ENCODE measurements around the gene ITGA7.

ITGA7 gene

DNA sequence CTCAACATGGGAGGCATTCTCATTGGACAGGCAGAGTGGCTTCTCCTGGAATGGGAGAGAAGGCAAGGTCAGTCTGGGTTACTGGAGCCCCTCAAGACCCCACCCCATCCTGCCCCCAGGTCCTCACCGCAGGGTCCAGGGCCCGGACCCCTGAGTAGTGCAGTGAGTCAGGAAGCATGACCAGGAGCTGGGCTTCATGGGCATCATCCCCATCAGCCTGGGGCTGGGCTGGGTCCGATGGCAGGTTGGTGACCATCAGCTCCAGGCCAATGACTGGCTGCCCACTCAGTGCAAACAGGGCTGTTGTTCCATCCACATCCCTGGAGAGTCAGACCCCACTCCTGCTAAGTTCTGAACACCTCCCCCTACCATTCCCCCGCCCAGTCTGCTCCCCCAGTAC is 13.1 kb downstream of the ITGA7 start:
- no peaks in the 10 kb centered on the region for H3K36me3 ChIP-seq (ENCODE audit: control insufficient read depth in 1 of 2, insufficient read depth in 2 of 2, low read length in 2 of 2)
- WGBS (ENCODE audit: extremely low coverage, insufficient coverage, insufficient read length), result no CpG with 5 or more reads among the region's 4 CpGs
- no peak overlapping the region for H3K9ac ChIP-seq (ENCODE audit: low read length)
- H4K12ac ChIP-seq (ENCODE audit: low read depth, low read length), result no peak overlapping the region
- H2AK5ac ChIP-seq (ENCODE audit: low read length), result no peak overlapping the region
- no peak overlapping the region for H3K4me3 ChIP-seq (ENCODE audit: low read depth, low read length)
- H2BK120ac ChIP-seq (ENCODE audit: insufficient read depth, low read length, poor library complexity), result no peak overlapping the region
- no peak overlapping the region for H2AFZ ChIP-seq (ENCODE audit: insufficient read depth, low read length, poor library complexity)
- H3K23ac ChIP-seq (ENCODE audit: low read length), result no peak overlapping the region
- H3K4me2 ChIP-seq (ENCODE audit: low read length), result no peak overlapping the region
- no peaks in the 10 kb centered on the region for H3K79me1 ChIP-seq (ENCODE audit: low read length)
- H4K91ac ChIP-seq (ENCODE audit: low read depth, low read length), result no peak overlapping the region
- H3K4me1 ChIP-seq (ENCODE audit: control insufficient read depth in 1 of 2, insufficient read depth in 2 of 2, low read length in 2 of 2), result no peaks in the 10 kb centered on the region
- no peak overlapping the region for H2BK12ac ChIP-seq (ENCODE audit: low read length)
- peaks cover 8% of the 10 kb centered on the region for H3K9me3 ChIP-seq (ENCODE audit: insufficient read depth, low read depth, low read length)
- no peak overlapping the region for H4K8ac ChIP-seq (ENCODE audit: low read depth, low read length)
- H3K4ac ChIP-seq (ENCODE audit: low read depth, low read length), result no peak overlapping the region
- no peak for DNase-seq
- H2BK5ac ChIP-seq (ENCODE audit: low read depth, low read length, poor library complexity), result no peak overlapping the region
- no peak overlapping the region for H3K18ac ChIP-seq (ENCODE audit: low read length)
- H3K14ac ChIP-seq (ENCODE audit: low read length), result no peak overlapping the region
- no peak overlapping the region for H3K27ac ChIP-seq (ENCODE audit: low read depth, low read length)
- H3K79me2 ChIP-seq (ENCODE audit: control insufficient read depth, insufficient read depth, low read length, poor library complexity), result no peaks in the 10 kb centered on the region
- no peaks in the 10 kb centered on the region for H3K27me3 ChIP-seq (ENCODE audit: insufficient read depth, low read length)

DNA sequence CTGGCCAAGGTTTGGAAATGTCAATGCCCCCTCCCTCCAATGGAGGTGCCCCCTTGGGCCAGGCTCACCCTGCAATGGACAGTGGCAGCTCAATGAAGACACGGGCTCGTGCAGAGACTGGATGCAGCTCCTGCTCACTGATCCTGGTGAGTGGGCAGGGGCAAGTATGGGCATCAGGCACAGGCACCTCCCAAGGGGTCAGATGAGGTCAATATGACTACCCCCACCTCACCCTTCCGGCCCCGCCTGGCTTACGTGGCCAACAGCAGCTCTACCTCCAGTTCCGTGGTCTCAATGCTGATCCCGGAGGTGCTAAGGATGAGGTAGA is 13.6 kb downstream of the ITGA7 start:
- DNase-seq, result no peak
- Histone ChIP-seq H3K23ac (ENCODE audit: low read length) (no peak overlapping the region), H2BK12ac (ENCODE audit: low read length) (no peak overlapping the region), H2BK5ac (ENCODE audit: low read depth, low read length, poor library complexity) (no peak overlapping the region), H3K4me3 (ENCODE audit: low read depth, low read length) (no peak overlapping the region), H3K18ac (ENCODE audit: low read length) (no peak overlapping the region), H3K79me2 (ENCODE audit: control insufficient read depth, insufficient read depth, low read length, poor library complexity) (no peaks in the 10 kb centered on the region), H2AK5ac (ENCODE audit: low read length) (no peak overlapping the region), H3K4ac (ENCODE audit: low read depth, low read length) (no peak overlapping the region), H3K9ac (ENCODE audit: low read length) (no peak overlapping the region), H3K14ac (ENCODE audit: low read length) (no peak overlapping the region), H4K91ac (ENCODE audit: low read depth, low read length) (no peak overlapping the region), H3K36me3 (ENCODE audit: control insufficient read depth in 1 of 2, insufficient read depth in 2 of 2, low read length in 2 of 2) (no peaks in the 10 kb centered on the region), H3K4me2 (ENCODE audit: low read length) (no peak overlapping the region), H3K9me3 (ENCODE audit: insufficient read depth, low read depth, low read length) (peaks cover 8% of the 10 kb centered on the region), H4K12ac (ENCODE audit: low read depth, low read length) (no peak overlapping the region), H3K27me3 (ENCODE audit: insufficient read depth, low read length) (no peaks in the 10 kb centered on the region), H2AFZ (ENCODE audit: insufficient read depth, low read length, poor library complexity) (no peak overlapping the region), H4K8ac (ENCODE audit: low read depth, low read length) (no peak overlapping the region), H3K79me1 (ENCODE audit: low read length) (no peaks in the 10 kb centered on the region), H2BK120ac (ENCODE audit: insufficient read depth, low read length, poor library complexity) (no peak overlapping the region), H3K27ac (ENCODE audit: low read depth, low read length) (no peak overlapping the region), H3K4me1 (ENCODE audit: control insufficient read depth in 1 of 2, insufficient read depth in 2 of 2, low read length in 2 of 2) (no peaks in the 10 kb centered on the region)
- no CpG with 5 or more reads among the region's 7 CpGs for WGBS (ENCODE audit: extremely low coverage, insufficient coverage, insufficient read length)

DNA sequence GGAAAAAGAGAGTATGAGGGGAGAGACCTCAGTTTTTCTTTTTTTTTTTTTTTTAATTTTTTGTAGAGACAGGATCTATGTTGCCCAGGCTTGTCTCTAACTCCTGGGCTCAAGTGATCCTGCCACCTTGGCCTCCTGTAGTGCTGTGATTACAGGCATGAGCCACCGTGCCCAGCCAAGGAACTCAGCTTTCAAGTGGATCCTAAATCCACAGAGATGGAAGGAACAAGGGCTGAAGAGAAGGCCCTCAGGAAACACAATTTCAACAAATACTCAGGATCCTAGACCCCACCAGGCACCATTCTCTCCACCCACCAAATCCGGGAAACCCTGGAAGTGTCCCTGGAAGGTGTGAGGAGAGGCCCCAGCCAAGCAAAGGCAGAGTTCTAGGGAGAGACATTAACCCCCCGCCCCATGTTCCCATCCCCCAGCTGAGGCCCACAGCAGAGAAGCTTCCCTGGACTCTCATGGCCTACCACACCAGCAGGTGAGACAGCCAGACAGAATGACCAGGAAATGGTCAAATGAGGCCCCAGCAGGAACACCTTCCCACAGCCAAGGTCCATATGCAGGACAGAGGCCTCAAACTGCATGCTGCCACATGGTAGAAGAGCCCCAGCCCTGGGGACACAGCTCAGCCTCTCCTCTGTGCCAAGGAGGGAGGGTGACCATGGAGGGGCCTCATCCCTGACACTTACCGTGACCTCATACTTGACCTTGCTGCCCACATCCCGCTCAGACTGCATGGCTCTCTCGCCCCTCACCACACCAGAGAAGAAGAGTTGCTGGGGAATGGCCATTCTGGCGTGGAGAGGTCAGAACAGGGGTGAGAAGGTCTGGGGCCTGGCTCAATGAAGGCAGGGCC is 14.1 kb downstream of the ITGA7 start:
- H3K4me1 ChIP-seq (ENCODE audit: control insufficient read depth in 1 of 2, insufficient read depth in 2 of 2, low read length in 2 of 2), result no peaks in the 10 kb centered on the region
- H3K79me1 ChIP-seq (ENCODE audit: low read length), result no peaks in the 10 kb centered on the region
- WGBS (ENCODE audit: extremely low coverage, insufficient coverage, insufficient read length), result no CpG with 5 or more reads among the region's 7 CpGs
- no peak overlapping the region for H2BK5ac ChIP-seq (ENCODE audit: low read depth, low read length, poor library complexity)
- no peak overlapping the region for H3K14ac ChIP-seq (ENCODE audit: low read length)
- no peak overlapping the region for H3K27ac ChIP-seq (ENCODE audit: low read depth, low read length)
- no peak overlapping the region for H3K4me3 ChIP-seq (ENCODE audit: low read depth, low read length)
- no peak overlapping the region for H3K9ac ChIP-seq (ENCODE audit: low read length)
- H2BK120ac ChIP-seq (ENCODE audit: insufficient read depth, low read length, poor library complexity), result no peak overlapping the region
- no peaks in the 10 kb centered on the region for H3K27me3 ChIP-seq (ENCODE audit: insufficient read depth, low read length)
- H3K18ac ChIP-seq (ENCODE audit: low read length), result no peak overlapping the region
- H4K8ac ChIP-seq (ENCODE audit: low read depth, low read length), result no peak overlapping the region
- no peak overlapping the region for H2AK5ac ChIP-seq (ENCODE audit: low read length)
- no peak overlapping the region for H3K23ac ChIP-seq (ENCODE audit: low read length)
- H3K4me2 ChIP-seq (ENCODE audit: low read length), result no peak overlapping the region
- H2BK12ac ChIP-seq (ENCODE audit: low read length), result no peak overlapping the region
- peaks cover 8% of the 10 kb centered on the region for H3K9me3 ChIP-seq (ENCODE audit: insufficient read depth, low read depth, low read length)
- no peak overlapping the region for H3K4ac ChIP-seq (ENCODE audit: low read depth, low read length)
- no peak for DNase-seq
- H2AFZ ChIP-seq (ENCODE audit: insufficient read depth, low read length, poor library complexity), result no peak overlapping the region
- H3K79me2 ChIP-seq (ENCODE audit: control insufficient read depth, insufficient read depth, low read length, poor library complexity), result no peaks in the 10 kb centered on the region
- no peaks in the 10 kb centered on the region for H3K36me3 ChIP-seq (ENCODE audit: control insufficient read depth in 1 of 2, insufficient read depth in 2 of 2, low read length in 2 of 2)
- no peak overlapping the region for H4K12ac ChIP-seq (ENCODE audit: low read depth, low read length)
- H4K91ac ChIP-seq (ENCODE audit: low read depth, low read length), result no peak overlapping the region

GRCh38 chr12:55692631-55693322 is 14.9 kb downstream of the ITGA7 start:
- no peaks in the 10 kb centered on the region for H3K79me2 ChIP-seq (ENCODE audit: control insufficient read depth, insufficient read depth, low read length, poor library complexity)
- no peak overlapping the region for H2AK5ac ChIP-seq (ENCODE audit: low read length)
- H3K4me1 ChIP-seq (ENCODE audit: control insufficient read depth in 1 of 2, insufficient read depth in 2 of 2, low read length in 2 of 2), result no peaks in the 10 kb centered on the region
- H3K9ac ChIP-seq (ENCODE audit: low read length), result no peak overlapping the region
- H3K14ac ChIP-seq (ENCODE audit: low read length), result no peak overlapping the region
- no peak overlapping the region for H3K4me3 ChIP-seq (ENCODE audit: low read depth, low read length)
- no peak overlapping the region for H2BK12ac ChIP-seq (ENCODE audit: low read length)
- no peak for DNase-seq
- H4K91ac ChIP-seq (ENCODE audit: low read depth, low read length), result no peak overlapping the region
- H3K36me3 ChIP-seq (ENCODE audit: control insufficient read depth in 1 of 2, insufficient read depth in 2 of 2, low read length in 2 of 2), result no peaks in the 10 kb centered on the region
- H3K4ac ChIP-seq (ENCODE audit: low read depth, low read length), result no peak overlapping the region
- peaks cover 8% of the 10 kb centered on the region for H3K9me3 ChIP-seq (ENCODE audit: insufficient read depth, low read depth, low read length)
- H3K79me1 ChIP-seq (ENCODE audit: low read length), result no peaks in the 10 kb centered on the region
- no peak overlapping the region for H3K4me2 ChIP-seq (ENCODE audit: low read length)
- H4K12ac ChIP-seq (ENCODE audit: low read depth, low read length), result no peak overlapping the region
- no CpG with 5 or more reads among the region's 12 CpGs for WGBS (ENCODE audit: extremely low coverage, insufficient coverage, insufficient read length)
- no peak overlapping the region for H3K23ac ChIP-seq (ENCODE audit: low read length)
- no peak overlapping the region for H2BK5ac ChIP-seq (ENCODE audit: low read depth, low read length, poor library complexity)
- no peak overlapping the region for H2BK120ac ChIP-seq (ENCODE audit: insufficient read depth, low read length, poor library complexity)
- no peak overlapping the region for H4K8ac ChIP-seq (ENCODE audit: low read depth, low read length)
- no peak overlapping the region for H3K18ac ChIP-seq (ENCODE audit: low read length)
- no peak overlapping the region for H3K27ac ChIP-seq (ENCODE audit: low read depth, low read length)
- no peaks in the 10 kb centered on the region for H3K27me3 ChIP-seq (ENCODE audit: insufficient read depth, low read length)
- no peak overlapping the region for H2AFZ ChIP-seq (ENCODE audit: insufficient read depth, low read length, poor library complexity)
